ENCODE data around the gene CACNG1.

CACNG1 gene

GRCh38 chr17:67024736-67025135 lies 19.6 kb upstream of the CACNG1 start:
- TF ChIP-seq CTCF (conservative IDR thresholded peaks at IDR 0.05; ENCODE audit: low read depth, low read length), result no peak
- H3K4me3 ChIP-seq (ENCODE audit: low read length), result no peak overlapping the region
- no peak for DNase-seq (ENCODE audit: low read depth)

GRCh38 chr17:67025216-67025792 lies 19.1 kb upstream of the CACNG1 start:
- TF ChIP-seq CTCF (conservative IDR thresholded peaks at IDR 0.05; ENCODE audit: low read depth, low read length), result no peak
- DNase-seq (ENCODE audit: low read depth), result no peak
- no peak overlapping the region for H3K4me3 ChIP-seq (ENCODE audit: low read length)

DNA sequence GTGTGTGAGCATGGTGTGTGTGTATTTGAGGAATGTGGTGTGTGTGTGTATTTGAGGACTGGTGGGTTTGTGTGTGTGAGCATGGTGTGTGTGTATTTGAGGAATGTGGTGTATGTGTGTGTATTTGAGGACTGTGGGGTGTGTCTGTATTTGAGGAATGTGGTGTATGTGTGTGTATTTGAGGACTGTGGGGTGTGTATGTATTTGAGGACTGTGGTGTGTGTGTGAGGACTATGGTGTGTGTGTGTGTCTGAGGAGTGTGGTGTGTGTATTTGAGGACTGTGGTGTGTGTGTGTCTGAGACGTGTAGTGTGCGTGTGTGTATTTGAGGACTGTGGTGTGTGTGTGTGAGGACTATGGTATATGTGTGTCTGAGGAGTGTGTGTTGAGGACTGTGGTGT lies 18.0 kb upstream of the CACNG1 start:
- DNase-seq (ENCODE audit: low read depth), result no peak
- no peak for TF ChIP-seq CTCF (conservative IDR thresholded peaks at IDR 0.05; ENCODE audit: low read depth, low read length)
- H3K4me3 ChIP-seq (ENCODE audit: low read length), result no peak overlapping the region

DNA sequence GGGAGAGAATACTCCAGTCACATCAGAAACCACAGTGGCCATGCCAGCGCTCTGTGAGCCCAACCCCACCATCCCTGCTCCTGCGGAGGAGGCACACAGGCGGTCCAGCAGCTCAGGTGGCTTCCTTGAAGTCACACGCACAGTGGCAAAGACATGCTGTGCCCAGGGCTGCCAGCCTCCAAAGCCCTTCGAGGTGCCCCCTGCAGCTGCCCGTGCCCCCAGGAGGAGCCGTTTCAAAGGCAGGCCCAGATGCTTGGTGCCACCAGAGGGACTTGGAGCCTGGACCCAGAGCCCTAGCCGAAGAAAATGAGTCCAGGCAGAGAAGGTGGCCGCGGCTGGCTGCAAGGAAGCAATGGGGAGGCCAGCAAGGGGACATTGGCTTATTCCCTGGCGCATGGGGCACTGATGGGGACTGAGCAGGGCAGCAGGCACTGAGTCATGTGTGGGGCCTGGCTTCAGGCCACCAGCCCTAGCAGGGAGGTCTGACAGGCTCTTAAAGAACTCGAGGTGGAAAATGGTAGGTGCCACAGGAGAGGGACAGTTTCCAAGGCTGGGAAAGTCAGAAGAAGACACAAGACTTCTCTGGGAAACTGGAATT lies 17.2 kb upstream of the CACNG1 start:
- no peak overlapping the region for H3K4me3 ChIP-seq (ENCODE audit: low read length)
- TF ChIP-seq CTCF (conservative IDR thresholded peaks at IDR 0.05; ENCODE audit: low read depth, low read length), result no peak
- peak; percentile 33 for DNase-seq (ENCODE audit: low read depth)

GRCh38 chr17:67030641-67031040 lies 13.7 kb upstream of the CACNG1 start:
- DNase-seq (ENCODE audit: low read depth), result no peak
- TF ChIP-seq CTCF (conservative IDR thresholded peaks at IDR 0.05; ENCODE audit: low read depth, low read length), result no peak
- no peak overlapping the region for H3K4me3 ChIP-seq (ENCODE audit: low read length)

DNA sequence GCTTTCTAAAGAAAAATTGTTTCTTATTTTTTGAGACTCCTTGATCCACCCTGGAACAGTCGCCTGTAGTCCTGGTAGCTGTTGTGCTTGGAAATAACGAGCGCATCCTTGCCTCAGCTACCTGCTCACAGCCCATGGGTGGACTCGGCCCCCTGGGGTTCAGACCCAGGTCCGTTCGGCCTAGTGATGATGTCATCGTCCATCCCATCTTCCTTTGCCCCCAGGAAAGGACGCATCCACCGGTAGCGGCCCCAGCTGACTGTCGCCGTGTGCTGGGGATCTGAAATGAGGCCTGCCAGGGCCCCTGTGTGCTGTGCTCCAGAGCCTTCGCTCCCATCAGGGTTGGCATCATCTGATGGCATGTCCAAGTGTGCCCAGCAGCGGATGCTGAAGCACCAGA lies 12.0 kb upstream of the CACNG1 start:
- DNase-seq (ENCODE audit: low read depth), result no peak
- no peak overlapping the region for H3K4me3 ChIP-seq (ENCODE audit: low read length)
- TF ChIP-seq CTCF (conservative IDR thresholded peaks at IDR 0.05; ENCODE audit: low read depth, low read length), result no peak

DNA sequence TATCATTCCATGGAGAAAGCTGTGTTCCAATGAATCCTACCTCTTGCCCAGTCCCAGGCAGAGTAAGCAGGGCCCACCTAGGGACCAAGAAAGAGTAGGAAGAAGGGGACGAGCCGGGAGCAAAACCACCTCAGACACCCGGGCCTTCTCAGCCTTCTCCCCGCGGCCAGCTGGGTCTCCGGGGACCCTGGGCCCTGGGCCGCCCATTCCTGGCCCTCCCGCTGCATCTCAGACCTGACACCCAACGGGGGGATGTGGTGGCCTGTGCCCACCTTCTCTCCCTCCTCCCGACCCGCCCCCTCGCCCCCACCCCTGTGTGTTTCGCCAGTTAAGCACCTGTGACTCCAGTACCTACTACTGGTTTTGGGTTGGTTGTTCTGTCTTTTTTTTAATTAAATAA lies 11.4 kb upstream of the CACNG1 start:
- no peak for DNase-seq (ENCODE audit: low read depth)
- TF ChIP-seq CTCF (conservative IDR thresholded peaks at IDR 0.05; ENCODE audit: low read depth, low read length), result no peak
- H3K4me3 ChIP-seq (ENCODE audit: low read length), result no peak overlapping the region

Measured in retinal pigment epithelial cell (primary cell).